Karpas-422 (cell line): Measurements from ENCODE around the gene POLD4. TPM values are rescaled to one million over a fixed set of nuclear protein-coding genes. Genes with fewer than 3 reads are reported as not detected.
"Not testable (repeated sequence)": the region's sequence is repeated elsewhere in the genome, so short reads cannot be mapped to it uniquely, and the experiment has no call there.

Experiments used
- DNase-seq: peaks from one replicate; pipeline ENCODE4 v3.0.0-alpha.2; 2015
- H2AFZ ChIP-seq: fragments of 200-600 bp; sonication (generic); 2 replicates; pipeline ENCODE4 v1.6.1; 2014; ENCODE audit warnings: antibody characterized with exemption, low read length, mixed read lengths
- H3K27ac ChIP-seq: fragments of 200-600 bp; sonication (generic); 2 replicates; pipeline ENCODE4 v1.5.1; 2014; ENCODE audit warnings: mild to moderate bottlenecking, low read length, moderate library complexity
- H3K27me3 ChIP-seq: fragments of 200-600 bp; sonication (generic); 2 replicates; pipeline ENCODE4 v1.6.1; 2014; ENCODE audit warnings: low read length, mixed read lengths
- H3K36me3 ChIP-seq: fragments of 200-600 bp; sonication (generic); 2 replicates; pipeline ENCODE4 v1.6.1; 2014; ENCODE audit warnings: low read length, mixed read lengths; ENCODE audit not compliant: insufficient read depth
- H3K4me1 ChIP-seq: fragments of 200-600 bp; sonication (generic); 2 replicates; pipeline ENCODE4 v1.6.1; 2014; ENCODE audit warnings: mild to moderate bottlenecking, low read length, mixed read lengths
- H3K4me2 ChIP-seq: fragments of 200-600 bp; sonication (generic); 2 replicates; pipeline ENCODE4 v1.6.1; 2014; ENCODE audit warnings: low read length, low read depth, mild to moderate bottlenecking; ENCODE audit not compliant: poor library complexity, severe bottlenecking
- H3K4me3 ChIP-seq: fragments of 200-600 bp; sonication (generic); 2 replicates; pipeline ENCODE4 v1.5.1; 2014; ENCODE audit warnings: mild to moderate bottlenecking, antibody characterized with exemption, low read length, mixed read lengths
- H3K79me2 ChIP-seq: fragments of 200-600 bp; sonication (generic); 2 replicates; pipeline ENCODE4 v1.6.1; 2014; ENCODE audit warnings: mild to moderate bottlenecking, low read length, mixed read lengths
- H3K9ac ChIP-seq: fragments of 200-600 bp; sonication (generic); 2 replicates; pipeline ENCODE4 v1.6.0; 2014; ENCODE audit warnings: low read length
- H3K9me2 ChIP-seq: fragments of 200-600 bp; sonication (generic), shearing (Covaris generic); replicated peaks from 2 replicates; pipeline ENCODE4 v1.6.0; 2014; ENCODE audit warnings: mild to moderate bottlenecking, low read length, moderate library complexity; ENCODE audit not compliant: insufficient read depth
- H3K9me3 ChIP-seq: fragments of 300-700, 200-600 bp; sonication (generic); 2 replicates; pipeline ENCODE4 v1.6.1; 2014; ENCODE audit warnings: low read length, mixed read lengths
- H4K20me1 ChIP-seq: fragments of 200-600 bp; sonication (generic); 2 replicates; pipeline ENCODE4 v1.6.1; 2014; ENCODE audit warnings: mild to moderate bottlenecking, antibody characterized with exemption, low read length, low read depth; ENCODE audit not compliant: insufficient read depth
- total RNA-seq: library from RNA; depleted of rRNA; stranded (reverse); fragments of >200 nt; shearing (Covaris generic); gene quantifications from 2 replicates; pipeline ENCODE4 v1.2.3, GENCODE V29; 2014; ENCODE audit warnings: low replicate concordance

POLD4 gene
- total RNA-seq, 1 experiment from 2014 or later, result 362 TPM

- DNase-seq, H3K79me2 ChIP-seq, H3K27me3 ChIP-seq, H3K4me3 ChIP-seq, H3K9ac ChIP-seq, H2AFZ ChIP-seq, H3K9me3 ChIP-seq, H4K20me1 ChIP-seq, H3K9me2 ChIP-seq, H3K27ac ChIP-seq, H3K36me3 ChIP-seq: not testable (repeated sequence)
- peak overlapping the region; percentile 85 for H3K4me2 ChIP-seq
- H3K4me1 ChIP-seq, result peaks cover 25% of the 10 kb centered on the region
Observed at GRCh38 chr11:67318876-67319275, 34.5 kb downstream of the POLD4 start.

- Histone ChIP-seq H3K9me2 (no peaks in the 10 kb centered on the region), H3K27ac (no peak overlapping the region), H3K4me1 (peaks cover 25% of the 10 kb centered on the region), H3K9ac (peak overlapping the region; percentile 76), H4K20me1 (no peaks in the 10 kb centered on the region), H3K27me3 (no peaks in the 10 kb centered on the region), H2AFZ (peak overlapping the region; percentile 91), H3K36me3 (no peaks in the 10 kb centered on the region), H3K9me3 (no peaks in the 10 kb centered on the region), H3K79me2 (no peaks in the 10 kb centered on the region), H3K4me2 (peak overlapping the region; percentile 85), H3K4me3 (peak overlapping the region; percentile 71)
- peak; percentile 61 for DNase-seq
Observed at GRCh38 chr11:67317888-67318555, 35.3 kb downstream of the POLD4 start.

- peak; percentile 99 for DNase-seq
- Histone ChIP-seq H2AFZ (peak overlapping the region; percentile 91), H3K4me2 (peak overlapping the region; percentile 85), H4K20me1 (no peaks in the 10 kb centered on the region), H3K36me3 (no peaks in the 10 kb centered on the region), H3K4me1 (peaks cover 25% of the 10 kb centered on the region), H3K27me3 (no peaks in the 10 kb centered on the region), H3K9me2 (no peaks in the 10 kb centered on the region), H3K9me3 (no peaks in the 10 kb centered on the region), H3K27ac (peak overlapping the region; percentile 81), H3K4me3 (peak overlapping the region; percentile 71), H3K9ac (peak overlapping the region; percentile 76), H3K79me2 (no peaks in the 10 kb centered on the region)
Observed at GRCh38 chr11:67317205-67317887, 36.0 kb downstream of the POLD4 start.

- no peaks in the 10 kb centered on the region for H3K27me3 ChIP-seq
- peak overlapping the region; percentile 81 for H3K27ac ChIP-seq
- peak overlapping the region; percentile 76 for H3K9ac ChIP-seq
- H3K79me2 ChIP-seq, result no peaks in the 10 kb centered on the region
- peak overlapping the region; percentile 85 for H3K4me2 ChIP-seq
- no peak for DNase-seq
- no peaks in the 10 kb centered on the region for H4K20me1 ChIP-seq
- no peaks in the 10 kb centered on the region for H3K9me3 ChIP-seq
- peak overlapping the region; percentile 79 for H2AFZ ChIP-seq
- no peaks in the 10 kb centered on the region for H3K36me3 ChIP-seq
- no peaks in the 10 kb centered on the region for H3K9me2 ChIP-seq
- H3K4me1 ChIP-seq, result peaks cover 25% of the 10 kb centered on the region
- H3K4me3 ChIP-seq, result peak overlapping the region; percentile 71
Observed at GRCh38 chr11:67316882-67317204, 36.5 kb downstream of the POLD4 start.

- Histone ChIP-seq H3K4me1 (peaks cover 25% of the 10 kb centered on the region), H3K9me2 (no peaks in the 10 kb centered on the region), H3K9ac (no peak overlapping the region), H3K4me2 (no peak overlapping the region), H3K4me3 (no peak overlapping the region), H2AFZ (no peak overlapping the region), H3K79me2 (no peaks in the 10 kb centered on the region), H3K36me3 (no peaks in the 10 kb centered on the region), H3K9me3 (no peaks in the 10 kb centered on the region), H3K27me3 (no peaks in the 10 kb centered on the region), H3K27ac (no peak overlapping the region), H4K20me1 (no peaks in the 10 kb centered on the region)
- DNase-seq, result no peak
Observed at GRCh38 chr11:67315325-67315909, 37.9 kb downstream of the POLD4 start.

GRCh38 chr11:67314218-67314617 lies 39.1 kb downstream of the POLD4 start:
- Histone ChIP-seq H3K4me2 (no peak overlapping the region), H3K79me2 (no peaks in the 10 kb centered on the region), H2AFZ (no peak overlapping the region), H3K27ac (no peak overlapping the region), H3K9me2 (no peaks in the 10 kb centered on the region), H4K20me1 (no peaks in the 10 kb centered on the region), H3K36me3 (no peaks in the 10 kb centered on the region), H3K4me3 (no peak overlapping the region), H3K9ac (no peak overlapping the region; the same call in 1 of the 2 replicates), H3K27me3 (no peaks in the 10 kb centered on the region), H3K9me3 (no peaks in the 10 kb centered on the region), H3K4me1 (peaks cover 22% of the 10 kb centered on the region)
- no peak for DNase-seq

GRCh38 chr11:67313125-67313890 lies 40.0 kb downstream of the POLD4 start:
- Histone ChIP-seq H3K9me3 (no peaks in the 10 kb centered on the region), H3K79me2 (no peaks in the 10 kb centered on the region), H3K4me2 (no peak overlapping the region), H2AFZ (no peak overlapping the region), H3K9ac (no peak overlapping the region), H4K20me1 (no peaks in the 10 kb centered on the region), H3K4me1 (peaks cover 13% of the 10 kb centered on the region), H3K27me3 (no peaks in the 10 kb centered on the region), H3K9me2 (no peaks in the 10 kb centered on the region), H3K4me3 (no peak overlapping the region), H3K27ac (no peak overlapping the region), H3K36me3 (no peaks in the 10 kb centered on the region)
- DNase-seq, result no peak
